Fibroblast of lung (primary cell): Measurements from ENCODE around the gene NXPH3. TPM values are rescaled to one million over a fixed set of nuclear protein-coding genes. Genes with fewer than 3 reads are reported as not detected.

Source experiments
- DNase-seq, 2 donors: peaks; one replicate each; pipeline versions ENCODE4 v3.0.0 to v3.0.0-alpha.2; 2010; ENCODE audit warnings: low read depth in 2 of 2
- H2AFZ ChIP-seq: 2 replicates; pipeline ENCODE4 v1.5.1; 2012; ENCODE audit warnings: low read length, control low read depth, inconsistent platforms
- H3K27ac ChIP-seq: 2 replicates; pipeline ENCODE4 v1.5.1; 2011; ENCODE audit warnings: low read length, control low read depth; ENCODE audit not compliant: insufficient read depth
- H3K27me3 ChIP-seq: 2 replicates; pipeline ENCODE4 v1.5.1; 2011; ENCODE audit warnings: mild to moderate bottlenecking, low read length; ENCODE audit not compliant: control insufficient read depth, insufficient read depth
- H3K36me3 ChIP-seq: 2 replicates; pipeline ENCODE4 v1.5.1; 2011; ENCODE audit warnings: low read length; ENCODE audit not compliant: control insufficient read depth, insufficient read depth
- H3K4me1 ChIP-seq: 2 replicates; pipeline ENCODE4 v1.5.1; 2011; ENCODE audit warnings: low read length; ENCODE audit not compliant: control insufficient read depth, insufficient read depth; ENCODE audit errors: extremely low read depth
- H3K4me2 ChIP-seq: 2 replicates; pipeline ENCODE4 v1.5.1; 2011; ENCODE audit warnings: low read length, control low read depth; ENCODE audit not compliant: insufficient read depth; ENCODE audit errors: extremely low read depth
- H3K4me3 ChIP-seq, 4 experiments: fragments of 200-600 bp in 1 of 4; sonication (generic) in 1 of 4; replicated peaks in 1 of 4; 2 replicates each; pipeline ENCODE4 v1.5.1; 2011 to 2016; ENCODE audit warnings: low read length in 4 of 4, low read depth in 3 of 4, mild to moderate bottlenecking in 3 of 4, control low read depth in 2 of 4, inconsistent platforms in 1 of 4, mixed read lengths in 1 of 4; ENCODE audit not compliant: insufficient read depth in 1 of 4; ENCODE audit errors: control extremely low read depth in 1 of 4
- H3K79me2 ChIP-seq: 2 replicates; pipeline ENCODE4 v1.5.1; 2012; ENCODE audit warnings: mild to moderate bottlenecking, low read length, inconsistent platforms; ENCODE audit not compliant: control insufficient read depth, insufficient read depth
- H3K9ac ChIP-seq: 2 replicates; pipeline ENCODE4 v1.5.1; 2011; ENCODE audit warnings: mild to moderate bottlenecking, low read length, control low read depth; ENCODE audit not compliant: insufficient read depth
- H3K9me3 ChIP-seq: 2 replicates; pipeline ENCODE4 v1.5.1; 2012; ENCODE audit warnings: low read depth, low read length; ENCODE audit not compliant: control insufficient read depth, insufficient read depth
- H4K20me1 ChIP-seq: 2 replicates; pipeline ENCODE4 v1.5.1; 2011; ENCODE audit warnings: low read length; ENCODE audit not compliant: control insufficient read depth, insufficient read depth; ENCODE audit errors: extremely low read depth
- CTCF ChIP-seq, 2 donors: IDR thresholded peaks in 1 of 2; conservative IDR thresholded peaks in 1 of 2; 1 replicate in 1 of 2; 2 replicates in 1 of 2; pipeline ENCODE4 v1.5.1; 2011 to 2012; ENCODE audit warnings: low read length in 2 of 2, control low read depth in 1 of 2, inconsistent platforms in 1 of 2, low read depth in 1 of 2, mild to moderate bottlenecking in 1 of 2
- EZH2 ChIP-seq: IDR thresholded peaks from 2 replicates; pipeline ENCODE4 v1.5.1; 2012; ENCODE audit warnings: low read length, control low read depth, mild to moderate bottlenecking; ENCODE audit errors: missing control alignments
- polyA plus RNA-seq, 2 donors: library from polyadenylated mRNA; depleted of rRNA in 1 of 2; stranded (reverse) in 1 of 2; unstranded in 1 of 2; fragments of >200 nt; gene quantifications; 2 replicates each; pipeline ENCODE4 v1.2.1, GENCODE V29; 2011 to 2012; ENCODE audit warnings: missing spikeins in 1 of 2
- total RNA-seq: library from RNA; depleted of rRNA; stranded (reverse); fragments of >200 nt; gene quantifications from 2 replicates; pipeline ENCODE4 v1.2.1, GENCODE V29; 2014

The NXPH3 gene
- total and polyA plus RNA-seq, 2 donors (not counting 1 experiment from before 2014, with no cell fraction given): 0.36 to 0.66 TPM

DNA sequence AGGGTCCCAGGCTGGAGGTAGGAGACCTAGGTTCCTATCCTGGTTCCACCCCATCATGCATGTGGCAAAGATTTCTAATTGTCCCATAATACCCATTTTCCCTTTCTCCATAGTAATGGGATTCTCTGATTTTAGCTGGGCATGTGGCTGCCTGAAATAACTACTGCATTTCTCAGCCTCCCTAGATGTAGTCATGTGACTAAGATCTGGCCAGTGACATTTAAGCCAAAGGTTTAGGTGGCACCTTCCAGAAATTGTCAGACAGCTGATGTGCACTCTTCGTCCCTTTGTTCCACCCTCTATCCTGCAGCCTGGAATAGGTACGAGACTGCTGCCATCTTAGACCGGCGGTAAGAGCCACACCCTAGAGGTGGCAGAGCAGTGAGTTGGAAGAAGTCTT is 8.2 kb downstream of the NXPH3 start:
- Histone ChIP-seq H3K27me3 (no peaks in the 10 kb centered on the region), H3K9ac (no peak overlapping the region), H2AFZ (no peak overlapping the region), H3K4me3 (no peak overlapping the region), H3K36me3 (no peaks in the 10 kb centered on the region), H3K9me3 (no peaks in the 10 kb centered on the region), H3K4me2 (no peak overlapping the region), H3K79me2 (no peaks in the 10 kb centered on the region), H3K4me1 (no peaks in the 10 kb centered on the region), H4K20me1 (no peaks in the 10 kb centered on the region), H3K27ac (no peak overlapping the region)
- TF ChIP-seq EZH2 (no peak), CTCF (conservative IDR thresholded peaks at IDR 0.05 in 1 of 2, IDR thresholded peaks at IDR 0.05 in 1 of 2; ENCODE audit: low read depth in 1 of 2, low read length in 2 of 2) (no peak)
- DNase-seq: no peak

GRCh38 chr17:49585422-49586027 is 9.9 kb downstream of the NXPH3 start:
- no peaks in the 10 kb centered on the region for H3K79me2 ChIP-seq
- TF ChIP-seq CTCF (conservative IDR thresholded peaks at IDR 0.05 in 1 of 2, IDR thresholded peaks at IDR 0.05 in 1 of 2; ENCODE audit: low read depth in 1 of 2, low read length in 2 of 2) (peak; percentile 14 to 16), EZH2 (no peak)
- no peak overlapping the region for H3K4me3 ChIP-seq
- H3K9ac ChIP-seq: no peak overlapping the region
- no peak overlapping the region for H2AFZ ChIP-seq
- H3K4me1 ChIP-seq: peaks cover 3% of the 10 kb centered on the region
- DNase-seq: no peak
- H3K27ac ChIP-seq: no peak overlapping the region
- no peaks in the 10 kb centered on the region for H3K27me3 ChIP-seq
- no peaks in the 10 kb centered on the region for H3K36me3 ChIP-seq
- H4K20me1 ChIP-seq: no peaks in the 10 kb centered on the region
- no peaks in the 10 kb centered on the region for H3K9me3 ChIP-seq
- no peak overlapping the region for H3K4me2 ChIP-seq

DNA sequence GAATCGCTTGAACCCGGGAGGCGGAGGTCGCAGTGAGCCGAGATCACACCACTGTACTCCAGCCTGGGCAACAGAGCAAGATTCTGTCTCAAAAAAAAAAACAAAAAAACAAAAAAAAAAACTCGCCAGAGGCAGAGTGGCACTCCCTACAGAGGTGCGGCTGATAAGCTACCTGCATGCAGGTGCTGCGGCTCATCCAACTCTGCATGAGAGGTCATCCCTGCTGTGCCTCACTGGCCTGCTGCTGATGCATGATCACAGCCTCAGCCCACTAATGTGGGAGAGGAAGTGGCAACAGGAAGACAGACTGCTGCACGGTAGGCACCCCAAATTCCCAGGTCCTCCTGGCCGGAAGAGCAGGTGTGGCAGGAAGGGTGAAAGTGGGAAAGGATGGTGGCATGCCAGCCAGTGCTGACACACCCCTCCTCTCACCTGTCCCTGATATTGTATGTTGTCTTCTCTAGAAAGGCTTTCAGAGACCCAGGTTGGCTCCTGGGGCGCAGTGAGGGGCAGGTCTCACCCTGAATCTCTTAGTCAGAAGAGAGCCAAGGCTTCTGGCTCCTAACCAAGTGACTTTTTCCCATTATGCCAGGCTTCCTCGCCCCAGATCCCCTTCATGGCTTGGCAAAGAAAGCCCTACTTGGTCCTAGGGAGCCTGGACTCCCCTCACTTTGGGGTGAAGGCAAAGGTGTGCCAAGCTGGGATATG is 11.8 kb downstream of the NXPH3 start:
- H2AFZ ChIP-seq: no peak overlapping the region
- H3K4me1 ChIP-seq: peaks cover 3% of the 10 kb centered on the region
- TF ChIP-seq EZH2 (no peak), CTCF (conservative IDR thresholded peaks at IDR 0.05 in 1 of 2, IDR thresholded peaks at IDR 0.05 in 1 of 2; ENCODE audit: low read depth in 1 of 2, low read length in 2 of 2) (no peak)
- H3K9me3 ChIP-seq: no peaks in the 10 kb centered on the region
- no peak for DNase-seq
- H3K4me2 ChIP-seq: no peak overlapping the region
- H3K9ac ChIP-seq: no peak overlapping the region
- no peaks in the 10 kb centered on the region for H3K36me3 ChIP-seq
- H3K79me2 ChIP-seq: no peaks in the 10 kb centered on the region
- H3K27me3 ChIP-seq: no peaks in the 10 kb centered on the region
- no peak overlapping the region for H3K27ac ChIP-seq
- no peaks in the 10 kb centered on the region for H4K20me1 ChIP-seq
- no peak overlapping the region for H3K4me3 ChIP-seq
